Measurements from ENCODE around the gene UBE2J2. TPM values are rescaled to one million over a fixed set of nuclear protein-coding genes. Genes with fewer than 3 reads are reported as not detected.

UBE2J2 gene
- total and polyA plus RNA-seq, 2 of the 8 experiments (the other 6 are each of a cell fraction or from before 2014, with no cell fraction given), result 33.6 to 67.9 TPM

GRCh38 chr1:1297802-1298424 is 24.3 kb upstream of the UBE2J2 start (continued):
- no peak for TF ChIP-seq CTCF (IDR thresholded peaks at IDR 0.05; ENCODE audit: control extremely low read depth in 1 of 3, insufficient read depth in 1 of 3, low read depth in 1 of 3, low read length in 3 of 3)
- TF ChIP-seq SIN3A (conservative IDR thresholded peaks at IDR 0.05 in 1 of 2, IDR thresholded peaks at IDR 0.05 in 1 of 2; ENCODE audit: low read depth in 1 of 2, low read length in 2 of 2), result no peak
- no peak for TF ChIP-seq MAFK (IDR thresholded peaks at IDR 0.05; ENCODE audit: low read depth, low read length)
- TF ChIP-seq TBP (IDR thresholded peaks at IDR 0.05; ENCODE audit: low read depth, low read length), result no peak
- no peak for TF ChIP-seq PHF8 (conservative IDR thresholded peaks at IDR 0.05; ENCODE audit: low read depth, low read length)
- no peak for TF ChIP-seq POU5F1 (IDR thresholded peaks at IDR 0.05; ENCODE audit: low read depth, low read length)
- TF ChIP-seq JUN (IDR thresholded peaks at IDR 0.05; ENCODE audit: low read depth, low read length), result no peak

Data from H1 (cell line).